Nephron progenitor cell (in vitro differentiated cells): ENCODE measurements around the gene SLC25A21.
"Not testable (repeated sequence)": the region's sequence is repeated elsewhere in the genome, so short reads cannot be mapped to it uniquely, and the experiment has no call there.

ENCODE experiments used
- DNase-seq: peaks from one replicate; pipeline ENCODE4 v3.0.0; 2021
- H3K27ac Mint-ChIP-seq: 2 replicates; pipeline ENCODE4 v1.8.0; 2021; ENCODE audit warnings: mild to moderate bottlenecking, moderate library complexity, mixed read lengths
- H3K27me3 Mint-ChIP-seq: 2 replicates; pipeline ENCODE4 v1.8.0; 2021; ENCODE audit warnings: mild to moderate bottlenecking, low read depth, mixed read lengths; ENCODE audit not compliant: poor library complexity
- H3K36me3 Mint-ChIP-seq: 2 replicates; pipeline ENCODE4 v1.8.0; 2021; ENCODE audit warnings: low read depth, mixed read lengths
- H3K4me1 Mint-ChIP-seq: 2 replicates; pipeline ENCODE4 v1.8.0; 2021; ENCODE audit warnings: mixed read lengths
- H3K4me3 Mint-ChIP-seq: 2 replicates; pipeline ENCODE4 v1.8.0; 2021; ENCODE audit warnings: mild to moderate bottlenecking, moderate library complexity, mixed read lengths
- H3K9me3 Mint-ChIP-seq: 2 replicates; pipeline ENCODE4 v1.8.0; 2021; ENCODE audit warnings: mild to moderate bottlenecking, moderate library complexity, mixed read lengths
- CTCF ChIP-seq: fragments of 200-600 bp; sonication (generic); IDR thresholded peaks from 2 replicates; pipeline ENCODE4 v1.5.0; 2021; ENCODE audit warnings: antibody characterized with exemption

The SLC25A21 gene

GRCh38 chr14:37197421-37198272, 25.2 kb upstream of the SLC25A21 start, which contains the start of gene MIPOL1:
Gene MIPOL1, plus strand, starts transcription at chr14:37197937. Its CDS starts 49,952 bp downstream, at chr14:37247889.
- no peaks in the 10 kb centered on the region for H3K27me3 Mint-ChIP-seq
- peak; percentile 81 for DNase-seq
- peaks cover 45% of the 10 kb centered on the region for H3K4me1 Mint-ChIP-seq
- H3K27ac Mint-ChIP-seq: peak within 1 kb of the TSS; percentile 97
- TF ChIP-seq CTCF: no peak
- H3K36me3 Mint-ChIP-seq: peaks cover 6% of the 10 kb centered on the region
- peak within 1 kb of the TSS; percentile 89 for H3K4me3 Mint-ChIP-seq
- H3K9me3 Mint-ChIP-seq: peaks cover 5% of the 10 kb centered on the region

GRCh38 chr14:37196604-37197420, 24.4 kb upstream of the SLC25A21 start:
- peaks cover 5% of the 10 kb centered on the region for H3K9me3 Mint-ChIP-seq
- H3K36me3 Mint-ChIP-seq: no peaks in the 10 kb centered on the region
- peaks cover 4% of the 10 kb centered on the region for H3K27me3 Mint-ChIP-seq
- no peak for DNase-seq
- peaks cover 44% of the 10 kb centered on the region for H3K4me1 Mint-ChIP-seq
- TF ChIP-seq CTCF: no peak
- peak overlapping the region; percentile 97 for H3K27ac Mint-ChIP-seq
- H3K4me3 Mint-ChIP-seq: peak overlapping the region; percentile 89

- no peak for DNase-seq
- no peak overlapping the region for H3K4me3 Mint-ChIP-seq
- no peak overlapping the region for H3K27ac Mint-ChIP-seq
These were observed 22.9 kb upstream of the SLC25A21 start for GRCh38 chr14:37195327-37195726.

GRCh38 chr14:37194698-37195097, 22.3 kb upstream of the SLC25A21 start:
- Mint-ChIP-seq H3K36me3 (no peaks in the 10 kb centered on the region), H3K9me3 (peaks cover 15% of the 10 kb centered on the region), H3K27ac (no peak overlapping the region), H3K27me3 (peaks cover 4% of the 10 kb centered on the region), H3K4me1 (peaks cover 38% of the 10 kb centered on the region), H3K4me3 (no peak overlapping the region)
- no peak for TF ChIP-seq CTCF
- no peak for DNase-seq

More at GRCh38 chr14:37195327-37195726, 22.9 kb upstream of the SLC25A21 start:
- Mint-ChIP-seq H3K27me3 (peaks cover 4% of the 10 kb centered on the region), H3K36me3 (no peaks in the 10 kb centered on the region), H3K4me1 (peaks cover 38% of the 10 kb centered on the region), H3K9me3 (peaks cover 9% of the 10 kb centered on the region)
- no peak for TF ChIP-seq CTCF

- not testable (repeated sequence) for H3K27me3 Mint-ChIP-seq, H3K4me1 Mint-ChIP-seq, H3K4me3 Mint-ChIP-seq, DNase-seq, H3K27ac Mint-ChIP-seq, H3K36me3 Mint-ChIP-seq
- H3K9me3 Mint-ChIP-seq: peaks cover 25% of the 10 kb centered on the region
These were observed 17.3 kb upstream of the SLC25A21 start for GRCh38 chr14:37189733-37190132.

DNA sequence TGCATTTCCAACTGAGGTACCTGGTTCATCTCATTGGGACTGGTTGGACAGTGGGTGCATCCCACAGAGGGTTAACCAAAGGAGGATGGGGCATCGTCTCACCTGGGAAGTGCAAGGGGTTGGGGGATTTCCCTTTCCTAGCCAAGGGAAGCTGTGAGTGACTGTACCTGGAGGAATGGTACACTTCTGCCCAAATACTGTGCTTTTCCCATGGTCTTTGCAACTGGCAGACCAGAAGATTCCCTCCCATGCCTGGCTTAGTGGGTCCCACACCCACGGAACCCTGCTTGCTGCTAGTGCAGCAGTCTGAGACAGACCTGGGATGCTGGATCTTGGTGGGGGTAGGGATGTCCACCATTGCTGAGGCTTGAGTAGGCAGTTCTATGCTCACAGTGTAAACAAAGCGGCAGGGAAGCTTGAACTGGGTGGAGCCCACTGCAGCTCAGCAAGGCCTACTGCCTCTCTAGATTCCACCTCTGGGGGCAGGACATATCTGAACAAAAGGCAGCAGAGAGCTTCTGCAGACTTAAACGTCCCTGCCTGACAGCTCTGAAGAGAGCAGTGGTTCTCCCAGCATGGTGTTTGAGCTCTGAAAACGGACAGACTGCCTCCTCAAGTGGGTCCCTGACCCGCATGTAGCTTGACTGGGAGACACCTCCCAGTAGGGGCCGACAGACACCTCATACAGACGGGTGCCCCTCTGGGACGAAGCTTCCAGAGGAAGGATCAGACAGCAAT, 15.6 kb upstream of the SLC25A21 start:
- H3K27me3 Mint-ChIP-seq, H3K4me1 Mint-ChIP-seq, H3K36me3 Mint-ChIP-seq, H3K27ac Mint-ChIP-seq, DNase-seq, H3K4me3 Mint-ChIP-seq: not testable (repeated sequence)
- H3K9me3 Mint-ChIP-seq: peaks cover 23% of the 10 kb centered on the region
